HepG2 (cell line): ENCODE results near the gene PRKN. TPM values are rescaled to one million over a fixed set of nuclear protein-coding genes. Genes with fewer than 3 reads are reported as not detected.

Experiments used
- ATAC-seq: fragments of 200-7000 bp; cut with Tn5 transposase; 3 replicates; pipeline ENCODE4 v1.9.1; 2020; ENCODE audit warnings: mild to moderate bottlenecking, moderate library complexity
- BruUV-seq: library from RNA; stranded (reverse); fragments of 400-500 nt; replicated peaks from 2 replicates; lab custom pipeline; 2021; lab: Mats Ljungman, UMichigan
- CTCF ChIA-PET: fragments of 300-600 bp; formaldehyde crosslinking; extraction: SDS; loops from one replicate; lab custom pipeline; 2021; ENCODE audit warnings: low total read pairs, inconsistent platforms, low intra/inter-chr PET ratio; lab: Yijun Ruan, JAX
- POLR2A ChIA-PET: fragments of 350-600 bp; sonication (Branson Sonifier 250); formaldehyde crosslinking; loops from one replicate; lab custom pipeline; 2020; ENCODE audit warnings: antibody characterized with exemption, inconsistent platforms; lab: Yijun Ruan, JAX
- DNase-seq: peaks from one replicate; pipeline ENCODE4 v3.0.0-alpha.2; 2015; ENCODE audit warnings: low spot score
- FAIRE-seq: peaks from 3 replicates; lab custom pipeline; 2011; peaks lifted over from hg19 to GRCh38; lab: Jason Lieb, UNC
- H2AFZ ChIP-seq: one replicate; pipeline ENCODE4 v1.6.1; 2011; ENCODE audit warnings: low read length, inconsistent platforms
- H3K27ac ChIP-seq: fragments of 300-600 bp; 3 replicates; pipeline ENCODE4 v1.8.0; 2011; ENCODE audit warnings: mixed run types, mild to moderate bottlenecking, mixed read lengths, low read length, inconsistent platforms; ENCODE audit not compliant: insufficient read depth; ENCODE audit errors: extremely low read length
- H3K27me3 ChIP-seq, 2 experiments: fragments of 200-600 bp in 1 of 2; 2 replicates in 1 of 2; 3 replicates in 1 of 2; pipeline versions ENCODE4 v1.6.0 to v1.8.0; 2011; ENCODE audit warnings: low read length in 2 of 2, mild to moderate bottlenecking in 2 of 2, moderate library complexity in 2 of 2, inconsistent platforms in 1 of 2; ENCODE audit not compliant: insufficient read depth in 2 of 2, control insufficient read depth in 1 of 2
- H3K36me3 ChIP-seq, 2 experiments: fragments of 200-600 bp in 1 of 2; replicated peaks in 1 of 2; 2 replicates in 1 of 2; 3 replicates in 1 of 2; pipeline versions ENCODE4 v1.5.1 to v1.8.0; 2011; ENCODE audit warnings: low read length in 2 of 2, inconsistent platforms in 1 of 2; ENCODE audit not compliant: insufficient read depth in 2 of 2, control insufficient read depth in 1 of 2
- H3K4me1 ChIP-seq: 2 replicates; pipeline ENCODE4 v1.5.1; 2012; ENCODE audit warnings: low read length, inconsistent platforms; ENCODE audit not compliant: insufficient read depth
- H3K4me2 ChIP-seq: 2 replicates; pipeline ENCODE4 v1.6.0; 2011; ENCODE audit warnings: low read depth, low read length, inconsistent platforms
- H3K4me3 ChIP-seq, 3 experiments: fragments of 200-600 bp in 1 of 3; sonication (generic), shearing (Covaris generic) in 1 of 3; replicated peaks in 1 of 3; 2 replicates each; pipeline ENCODE4 v1.5.1; 2011 to 2016; ENCODE audit warnings: low read length in 3 of 3, inconsistent platforms in 2 of 3, low read depth in 2 of 3, mild to moderate bottlenecking in 2 of 3, control low read depth in 1 of 3, mixed read lengths in 1 of 3; ENCODE audit not compliant: insufficient read depth in 1 of 3
- H3K79me2 ChIP-seq: one replicate; pipeline ENCODE4 v1.6.1; 2011; ENCODE audit warnings: low read length, inconsistent platforms; ENCODE audit not compliant: insufficient read depth
- H3K9ac ChIP-seq: 2 replicates; pipeline ENCODE4 v1.6.0; 2011; ENCODE audit warnings: mild to moderate bottlenecking, low read depth, low read length, inconsistent platforms; ENCODE audit not compliant: insufficient read depth
- H3K9me3 ChIP-seq: 2 replicates; pipeline ENCODE4 v1.5.1; 2012; ENCODE audit warnings: mild to moderate bottlenecking, low read length
- H4K20me1 ChIP-seq: 2 replicates; pipeline ENCODE4 v1.6.0; 2011; ENCODE audit warnings: inconsistent platforms, mild to moderate bottlenecking, low read length, moderate library complexity; ENCODE audit not compliant: insufficient read depth
- CBX2 ChIP-seq, 2 experiments: fragments of 200-600 bp in 1 of 2; sonication (generic); formaldehyde crosslinking in 1 of 2; IDR thresholded peaks; 2 replicates each; pipeline versions ENCODE4 v1.7.0 to v1.8.1; 2018 to 2022; ENCODE audit warnings: low read depth in 2 of 2, low read length in 1 of 2, mild to moderate bottlenecking in 1 of 2, missing genetic modification reagents in 1 of 2
- HMGA1 ChIP-seq: sonication (generic); formaldehyde crosslinking; conservative IDR thresholded peaks from 2 replicates; pipeline ENCODE4 v1.4.0; 2020; ENCODE audit warnings: missing genetic modification reagents
- JARID2 ChIP-seq: sonication (generic); formaldehyde crosslinking; IDR thresholded peaks from 2 replicates; pipeline ENCODE4 v1.8.1; 2023; ENCODE audit warnings: missing genetic modification reagents, inconsistent platforms; ENCODE audit not compliant: insufficient replicate concordance
- KLF9 ChIP-seq: IDR thresholded peaks from 2 replicates; pipeline ENCODE4 v1.6.1; 2016; ENCODE audit warnings: low read depth
- NCOR1 ChIP-seq: fragments of 200-600 bp; sonication (generic); IDR thresholded peaks from 2 replicates; pipeline ENCODE4 v1.7.0; 2017; ENCODE audit warnings: antibody characterized with exemption, low read length, borderline replicate concordance
- REPIN1 ChIP-seq: sonication (generic); formaldehyde crosslinking; IDR thresholded peaks from 2 replicates; pipeline ENCODE4 v1.8.0; 2022; ENCODE audit warnings: missing genetic modification reagents, low read depth, mild to moderate bottlenecking, borderline replicate concordance
- SAP130 ChIP-seq: IDR thresholded peaks from 2 replicates; pipeline ENCODE4 v1.6.1; 2016; ENCODE audit warnings: low read depth
- ZNF12 ChIP-seq: sonication (generic); formaldehyde crosslinking; IDR thresholded peaks from 2 replicates; pipeline ENCODE4 v1.5.0; 2020; ENCODE audit warnings: missing genetic modification reagents
- ZNF589 ChIP-seq: sonication (generic); formaldehyde crosslinking; conservative IDR thresholded peaks from 2 replicates; pipeline ENCODE4 v1.8.0; 2022; ENCODE audit warnings: mild to moderate bottlenecking, moderate library complexity, missing genetic modification reagents
- WGBS: methylation state at CpG from one replicate; pipeline ENCODE4 v1.1.6; 2017; ENCODE audit warnings: low lambda C conversion rate; 5-methylcytosine and 5-hydroxymethylcytosine counted together
- in situ Hi-C: cut with HindIII; loops from 2 replicates; pipeline ENCODE4 v1.10.0; 2017; ENCODE audit warnings: low pct_unique_long_range_greater_than_20kb; ENCODE audit not compliant: extremely low pct_ligation_motif_present
- intact Hi-C: fragments of 100-400 bp; cut with micrococcal nuclease; formaldehyde crosslinking; loops from one replicate; pipeline ENCODE4 v1.10.0; 2022; ENCODE audit not compliant: unreplicated experiment
- polyA plus RNA-seq, 8 experiments: library from polyadenylated mRNA; depleted of rRNA in 3 of 8; stranded (reverse) in 7 of 8; unstranded in 1 of 8; fragments of >200 nt; fragmentation: Illumina TruSeq in 4 of 8; extraction: Trizol in 4 of 8; gene quantifications; 2 replicates each; pipeline versions ENCODE4 v1.2.1 to v1.2.3, GENCODE V29; 2011 to 2016; ENCODE audit warnings: low read depth in 4 of 8, missing spikeins in 1 of 8, mixed read lengths in 1 of 8; ENCODE audit not compliant: insufficient read depth in 1 of 8
- total RNA-seq, 5 experiments: library from RNA; depleted of rRNA; stranded (reverse); fragments of >200 nt; fragmentation: Illumina TruSeq; extraction: Trizol; gene quantifications; 2 replicates each; pipeline ENCODE4 v1.2.3, GENCODE V29; 2016; ENCODE audit warnings: low read depth in 1 of 5
- TF ChIP-seq, protein P1 (sequence below): sonication (generic); formaldehyde crosslinking; conservative IDR thresholded peaks from 2 replicates; pipeline ENCODE4 v1.4.0; 2020; ENCODE audit warnings: mild to moderate bottlenecking, missing genetic modification reagents, moderate library complexity
- TF ChIP-seq, protein P2 (sequence below): sonication (generic); formaldehyde crosslinking; IDR thresholded peaks from 2 replicates; pipeline ENCODE4 v1.9.0; 2021; ENCODE audit warnings: missing genetic modification reagents, mild to moderate bottlenecking, borderline replicate concordance
- TF ChIP-seq, protein P3 (sequence below): sonication (generic); formaldehyde crosslinking; IDR thresholded peaks from 2 replicates; pipeline ENCODE4 v1.4.0; 2020; ENCODE audit warnings: missing genetic modification reagents
- TF ChIP-seq, protein P4 (sequence below): sonication (generic); formaldehyde crosslinking; IDR thresholded peaks from 2 replicates; pipeline ENCODE4 v1.4.0; 2020; ENCODE audit warnings: missing genetic modification reagents

PRKN gene
- total and polyA plus RNA-seq, 2 of the 13 experiments (the other 11 are each of a cell fraction or from before 2014, with no cell fraction given): 0.31 to 0.44 TPM

DNA sequence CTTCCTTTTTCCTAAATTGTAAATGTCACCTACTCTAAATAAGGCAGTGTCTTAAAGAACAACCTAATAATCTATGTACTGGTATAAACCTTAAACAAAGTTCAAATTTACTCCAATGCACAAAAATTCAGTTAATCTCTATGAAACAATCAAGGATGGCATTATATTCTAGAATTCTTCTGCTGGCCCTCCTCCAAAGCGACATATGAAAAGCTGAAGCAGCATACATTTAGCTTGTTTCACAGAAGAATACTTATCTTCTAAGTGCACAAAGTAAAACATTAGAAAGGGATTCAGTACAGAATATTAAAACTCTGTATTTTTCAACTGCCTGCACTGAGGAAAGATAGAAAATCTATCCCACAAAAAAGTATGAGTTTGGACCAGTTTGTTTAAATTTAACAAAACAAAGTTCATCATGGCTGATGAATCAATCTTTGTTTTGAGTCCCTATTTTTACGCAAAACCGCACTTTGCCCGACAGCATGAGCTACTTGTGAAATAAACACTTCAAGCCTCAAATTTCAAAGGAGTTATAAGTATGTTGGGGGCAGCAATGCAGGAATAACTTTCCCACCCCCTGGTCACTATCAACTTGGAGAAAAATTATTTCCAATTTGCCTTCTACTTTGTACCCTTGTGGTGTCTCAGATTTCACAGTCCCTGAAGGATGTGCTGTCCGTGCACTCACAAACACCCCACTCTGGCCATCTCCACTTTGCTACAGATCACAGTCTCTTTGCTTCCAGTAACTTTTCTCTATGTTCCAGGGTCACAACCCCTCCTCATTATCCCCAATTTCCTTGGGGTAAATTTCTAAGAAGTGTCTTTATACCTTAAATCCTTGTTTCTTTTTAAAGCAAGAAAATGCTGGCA lies 238.2 kb downstream of the PRKN start:
- H3K4me2 ChIP-seq: peak overlapping the region; percentile 50
- H3K27ac ChIP-seq: no peak overlapping the region
- in situ Hi-C loops: no loop called here
- H3K9me3 ChIP-seq: peaks cover 9% of the 10 kb centered on the region; the same call in 1 of the 2 replicates
- H3K36me3 ChIP-seq: no peaks in the 10 kb centered on the region
- WGBS: 12% methylated on average over 5 of the region's 5 CpGs
- H3K27me3 ChIP-seq: no peaks in the 10 kb centered on the region
- no peaks in the 10 kb centered on the region for H4K20me1 ChIP-seq
- H3K79me2 ChIP-seq: no peaks in the 10 kb centered on the region
- no peak overlapping the region; a peak in 1 of 6 replicates for H3K4me3 ChIP-seq
- ChIA-PET CTCF (no interaction called here), POLR2A (no interaction called here)
- H3K4me1 ChIP-seq: peaks cover 21% of the 10 kb centered on the region
- intact Hi-C loops: no loop called here
- no TSS peak for BruUV-seq
- no peak overlapping the region for H2AFZ ChIP-seq
- ATAC-seq: peak; percentile 76
- H3K9ac ChIP-seq: no peak overlapping the region
- DNase-seq: peak; percentile 41
- FAIRE-seq: peak; percentile 78
- no peak for TF ChIP-seq HMGA1 (CRISPR knock-in tag)
- TF ChIP-seq, protein P1, sequence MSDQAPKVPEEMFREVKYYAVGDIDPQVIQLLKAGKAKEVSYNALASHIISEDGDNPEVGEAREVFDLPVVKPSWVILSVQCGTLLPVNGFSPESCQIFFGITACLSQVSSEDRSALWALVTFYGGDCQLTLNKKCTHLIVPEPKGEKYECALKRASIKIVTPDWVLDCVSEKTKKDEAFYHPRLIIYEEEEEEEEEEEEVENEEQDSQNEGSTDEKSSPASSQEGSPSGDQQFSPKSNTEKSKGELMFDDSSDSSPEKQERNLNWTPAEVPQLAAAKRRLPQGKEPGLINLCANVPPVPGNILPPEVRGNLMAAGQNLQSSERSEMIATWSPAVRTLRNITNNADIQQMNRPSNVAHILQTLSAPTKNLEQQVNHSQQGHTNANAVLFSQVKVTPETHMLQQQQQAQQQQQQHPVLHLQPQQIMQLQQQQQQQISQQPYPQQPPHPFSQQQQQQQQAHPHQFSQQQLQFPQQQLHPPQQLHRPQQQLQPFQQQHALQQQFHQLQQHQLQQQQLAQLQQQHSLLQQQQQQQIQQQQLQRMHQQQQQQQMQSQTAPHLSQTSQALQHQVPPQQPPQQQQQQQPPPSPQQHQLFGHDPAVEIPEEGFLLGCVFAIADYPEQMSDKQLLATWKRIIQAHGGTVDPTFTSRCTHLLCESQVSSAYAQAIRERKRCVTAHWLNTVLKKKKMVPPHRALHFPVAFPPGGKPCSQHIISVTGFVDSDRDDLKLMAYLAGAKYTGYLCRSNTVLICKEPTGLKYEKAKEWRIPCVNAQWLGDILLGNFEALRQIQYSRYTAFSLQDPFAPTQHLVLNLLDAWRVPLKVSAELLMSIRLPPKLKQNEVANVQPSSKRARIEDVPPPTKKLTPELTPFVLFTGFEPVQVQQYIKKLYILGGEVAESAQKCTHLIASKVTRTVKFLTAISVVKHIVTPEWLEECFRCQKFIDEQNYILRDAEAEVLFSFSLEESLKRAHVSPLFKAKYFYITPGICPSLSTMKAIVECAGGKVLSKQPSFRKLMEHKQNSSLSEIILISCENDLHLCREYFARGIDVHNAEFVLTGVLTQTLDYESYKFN: peak; percentile 85
- TF ChIP-seq REPIN1 (CRISPR knock-in tag): no peak
- no peak for TF ChIP-seq CBX2 (IDR thresholded peaks at IDR 0.05; ENCODE audit: low read depth, low read length)
- TF ChIP-seq CBX2 (CRISPR knock-in tag; IDR thresholded peaks at IDR 0.05; ENCODE audit: low read depth): no peak
- no peak for TF ChIP-seq ZNF589 (CRISPR knock-in tag)
- TF ChIP-seq, protein P2, sequence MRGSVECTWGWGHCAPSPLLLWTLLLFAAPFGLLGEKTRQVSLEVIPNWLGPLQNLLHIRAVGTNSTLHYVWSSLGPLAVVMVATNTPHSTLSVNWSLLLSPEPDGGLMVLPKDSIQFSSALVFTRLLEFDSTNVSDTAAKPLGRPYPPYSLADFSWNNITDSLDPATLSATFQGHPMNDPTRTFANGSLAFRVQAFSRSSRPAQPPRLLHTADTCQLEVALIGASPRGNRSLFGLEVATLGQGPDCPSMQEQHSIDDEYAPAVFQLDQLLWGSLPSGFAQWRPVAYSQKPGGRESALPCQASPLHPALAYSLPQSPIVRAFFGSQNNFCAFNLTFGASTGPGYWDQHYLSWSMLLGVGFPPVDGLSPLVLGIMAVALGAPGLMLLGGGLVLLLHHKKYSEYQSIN (CRISPR knock-in tag): no peak
- peak; percentile 30; the same call in 1 of the 2 replicates for TF ChIP-seq ZNF12 (CRISPR knock-in tag)
- no peak for TF ChIP-seq JARID2 (CRISPR knock-in tag)
- peak; percentile 65; the same call in 1 of the 2 replicates for TF ChIP-seq NCOR1
- TF ChIP-seq, protein P3, sequence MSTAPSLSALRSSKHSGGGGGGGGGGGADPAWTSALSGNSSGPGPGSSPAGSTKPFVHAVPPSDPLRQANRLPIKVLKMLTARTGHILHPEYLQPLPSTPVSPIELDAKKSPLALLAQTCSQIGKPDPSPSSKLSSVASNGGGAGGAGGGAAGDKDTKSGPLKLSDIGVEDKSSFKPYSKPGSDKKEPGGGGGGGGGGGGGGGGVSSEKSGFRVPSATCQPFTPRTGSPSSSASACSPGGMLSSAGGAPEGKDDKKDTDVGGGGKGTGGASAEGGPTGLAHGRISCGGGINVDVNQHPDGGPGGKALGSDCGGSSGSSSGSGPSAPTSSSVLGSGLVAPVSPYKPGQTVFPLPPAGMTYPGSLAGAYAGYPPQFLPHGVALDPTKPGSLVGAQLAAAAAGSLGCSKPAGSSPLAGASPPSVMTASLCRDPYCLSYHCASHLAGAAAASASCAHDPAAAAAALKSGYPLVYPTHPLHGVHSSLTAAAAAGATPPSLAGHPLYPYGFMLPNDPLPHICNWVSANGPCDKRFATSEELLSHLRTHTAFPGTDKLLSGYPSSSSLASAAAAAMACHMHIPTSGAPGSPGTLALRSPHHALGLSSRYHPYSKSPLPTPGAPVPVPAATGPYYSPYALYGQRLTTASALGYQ (CRISPR knock-in tag): no peak
- 0 out of 2 replicates have a peak, but pooled peaks have one; percentile 16 for TF ChIP-seq SAP130 (CRISPR knock-in tag)
- TF ChIP-seq, protein P4, sequence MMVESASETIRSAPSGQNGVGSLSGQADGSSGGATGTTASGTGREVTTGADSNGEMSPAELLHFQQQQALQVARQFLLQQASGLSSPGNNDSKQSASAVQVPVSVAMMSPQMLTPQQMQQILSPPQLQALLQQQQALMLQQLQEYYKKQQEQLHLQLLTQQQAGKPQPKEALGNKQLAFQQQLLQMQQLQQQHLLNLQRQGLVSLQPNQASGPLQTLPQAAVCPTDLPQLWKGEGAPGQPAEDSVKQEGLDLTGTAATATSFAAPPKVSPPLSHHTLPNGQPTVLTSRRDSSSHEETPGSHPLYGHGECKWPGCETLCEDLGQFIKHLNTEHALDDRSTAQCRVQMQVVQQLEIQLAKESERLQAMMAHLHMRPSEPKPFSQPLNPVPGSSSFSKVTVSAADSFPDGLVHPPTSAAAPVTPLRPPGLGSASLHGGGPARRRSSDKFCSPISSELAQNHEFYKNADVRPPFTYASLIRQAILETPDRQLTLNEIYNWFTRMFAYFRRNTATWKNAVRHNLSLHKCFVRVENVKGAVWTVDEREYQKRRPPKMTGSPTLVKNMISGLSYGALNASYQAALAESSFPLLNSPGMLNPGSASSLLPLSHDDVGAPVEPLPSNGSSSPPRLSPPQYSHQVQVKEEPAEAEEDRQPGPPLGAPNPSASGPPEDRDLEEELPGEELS (CRISPR knock-in tag): peak; percentile 48; the same call in 1 of the 2 replicates
- TF ChIP-seq KLF9 (CRISPR knock-in tag): no peak
